ENCODE data around the gene GPATCH11. TPM values are rescaled to one million over a fixed set of nuclear protein-coding genes. Genes with fewer than 3 reads are reported as not detected.

GPATCH11 gene
- total and polyA plus RNA-seq, 2 of the 4 experiments (the other 2 are of a cell fraction), result 3.9 to 4.7 TPM

- dilution Hi-C loops (cut with HindIII; ENCODE audit: low sequenced_read_pairs, unreplicated experiment) (no loop called here), intact Hi-C loops (cut with micrococcal nuclease) (no loop called here), in situ Hi-C loops (cut with MboI; ENCODE audit: low sequenced_read_pairs) (no loop called here)
- Histone ChIP-seq H3K27ac (ENCODE audit: insufficient read depth, low read length) (no peak overlapping the region), H3K23ac (ENCODE audit: low read depth, low read length) (no peak overlapping the region), H4K91ac (ENCODE audit: insufficient read depth, low read depth, low read length) (no peak overlapping the region), H2AK5ac (ENCODE audit: low read depth, low read length) (no peak overlapping the region), H4K8ac (ENCODE audit: low read depth in 2 of 2, low read length in 2 of 2) (no peak overlapping the region), H3K4me2 (ENCODE audit: low read depth, low read length) (no peak overlapping the region), H2BK5ac (ENCODE audit: low read depth, low read length, poor library complexity, severe bottlenecking) (no peak overlapping the region), H3K27me3 (ENCODE audit: control insufficient read depth, insufficient read depth, low read length) (no peaks in the 10 kb centered on the region), H3K14ac (replicated peaks; ENCODE audit: low read depth, low read length) (no peak overlapping the region), H4K5ac (ENCODE audit: low read depth, low read length) (no peak overlapping the region), H3K9ac (ENCODE audit: low read depth, low read length) (no peak overlapping the region), H3K56ac (ENCODE audit: extremely low read depth, insufficient read depth, low read length) (no peak overlapping the region), H3K9me1 (ENCODE audit: insufficient read depth, low read length) (peaks cover 3% of the 10 kb centered on the region; the same call in 1 of the 2 replicates), H2BK120ac (ENCODE audit: low read depth, low read length) (no peak overlapping the region), H2AK9ac (replicated peaks; ENCODE audit: low read depth, low read length, poor library complexity) (no peak overlapping the region), H4K20me1 (ENCODE audit: insufficient read depth, low read length) (no peaks in the 10 kb centered on the region), H2AFZ (replicated peaks; ENCODE audit: low read length, poor library complexity) (no peak overlapping the region), H2BK15ac (ENCODE audit: low read depth, low read length) (no peak overlapping the region), H2BK20ac (ENCODE audit: low read depth, low read length) (no peak overlapping the region), H3K79me1 (ENCODE audit: low read depth in 1 of 2, low read length in 2 of 2) (no peaks in the 10 kb centered on the region), H3K4me1 (ENCODE audit: control insufficient read depth, insufficient read depth, low read length) (peaks cover 2% of the 10 kb centered on the region; the same call in 1 of the 2 replicates), H3K4me3 (ENCODE audit: insufficient read depth, low read depth, low read length) (no peak overlapping the region), H3K9me3 (ENCODE audit: control insufficient read depth, insufficient read depth, low read length) (no peaks in the 10 kb centered on the region), H3K4ac (ENCODE audit: low read depth, low read length) (no peak overlapping the region), H3K36me3 (ENCODE audit: control insufficient read depth, insufficient read depth, low read length) (peaks cover 24% of the 10 kb centered on the region), H3K18ac (ENCODE audit: low read depth, low read length) (no peak overlapping the region)
- CTCF ChIA-PET, result interaction anchor here (1.0 kb wide), 1 partner anchor 45 kb away, joined by 3 read pairs; no protein-coding TSS in a partner anchor
- no TSS peak for BruUV-seq (replicated peaks)
- TF ChIP-seq USF2 (IDR thresholded peaks at IDR 0.05; ENCODE audit: low read depth, low read length) (no peak), MXI1 (IDR thresholded peaks at IDR 0.05; ENCODE audit: borderline replicate concordance, low read depth, low read length) (no peak), MAFK (IDR thresholded peaks at IDR 0.05; ENCODE audit: low read depth, low read length) (peak; percentile 72)
- POLR2A ChIA-PET (ENCODE audit: unreplicated experiment), result no interaction called here
- DNase-seq, result no peak
- no peak for ATAC-seq (ENCODE audit: low read depth)
Measured at GRCh38 chr2:37061013-37061711, 23.2 kb upstream of the GPATCH11 start.

Data from IMR-90 (cell line).